Coronary artery (tissue), 2 donors: ENCODE data around the gene TMEM271.

Experiments used
- DNase-seq: peaks from one replicate; pipeline ENCODE4 v3.0.0-alpha.2; 2017; ENCODE audit warnings: low spot score
- H3K27ac ChIP-seq, 2 donors: fragments of 200-600 bp; sonication (generic); one replicate each; pipeline ENCODE4 v1.5.1; 2016 to 2019
- H3K4me3 ChIP-seq: fragments of 200-600 bp; sonication (generic); 2 replicates; pipeline ENCODE4 v1.5.1; 2016; ENCODE audit warnings: mild to moderate bottlenecking, moderate library complexity
- TF ChIP-seq, protein P1 (sequence below): fragments of 200-600 bp; sonication (generic); IDR thresholded peaks from one replicate; pipeline ENCODE4 v1.5.1; 2019; ENCODE audit warnings: antibody characterized with exemption

The TMEM271 gene

DNA sequence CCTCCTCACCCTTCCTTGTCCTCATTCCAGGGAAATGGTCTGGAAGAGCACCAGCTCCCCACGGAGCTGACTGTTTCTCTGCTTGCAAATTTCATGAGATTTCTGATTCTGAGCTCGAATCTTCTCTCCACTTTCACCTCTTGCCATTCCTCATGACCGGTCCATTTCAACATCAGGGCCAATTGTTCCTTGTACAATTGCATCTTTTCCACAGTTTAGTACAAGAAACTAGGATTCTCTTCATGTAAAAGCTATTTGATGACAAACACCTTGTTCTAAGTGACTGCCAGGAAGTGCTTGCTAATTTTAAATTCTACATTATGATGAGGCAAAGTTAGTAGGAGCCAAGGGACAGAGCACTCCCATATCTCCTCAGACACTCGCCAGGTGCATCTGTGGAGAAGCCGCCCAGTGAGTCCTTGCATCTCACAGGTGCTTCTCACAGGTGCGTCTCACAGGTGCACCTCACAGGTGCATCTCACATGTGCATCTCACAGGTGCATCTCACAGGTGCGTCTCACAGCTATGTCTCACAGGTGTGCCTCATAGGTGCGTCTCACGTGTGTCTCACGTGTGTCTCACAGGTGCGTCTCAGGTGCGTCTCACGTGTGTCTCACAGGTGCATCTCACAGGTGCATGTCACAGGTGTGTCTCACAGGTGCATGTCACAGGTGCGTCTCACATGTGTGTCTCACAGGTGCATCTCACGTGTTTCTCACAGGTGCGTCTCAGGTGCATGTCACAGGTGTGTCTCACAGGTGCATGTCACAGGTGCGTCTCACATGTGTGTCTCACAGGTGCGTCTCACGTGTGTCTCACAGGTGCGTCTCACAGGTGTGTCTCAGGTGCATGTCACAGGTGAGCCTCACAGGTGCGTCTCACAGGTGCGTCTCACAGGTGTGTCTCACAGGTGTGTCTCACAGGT lies 46.2 kb upstream of the TMEM271 start:
- no peak for DNase-seq
- H3K27ac ChIP-seq, result no peak overlapping the region
- H3K4me3 ChIP-seq, result no peak overlapping the region
- TF ChIP-seq, protein P1, sequence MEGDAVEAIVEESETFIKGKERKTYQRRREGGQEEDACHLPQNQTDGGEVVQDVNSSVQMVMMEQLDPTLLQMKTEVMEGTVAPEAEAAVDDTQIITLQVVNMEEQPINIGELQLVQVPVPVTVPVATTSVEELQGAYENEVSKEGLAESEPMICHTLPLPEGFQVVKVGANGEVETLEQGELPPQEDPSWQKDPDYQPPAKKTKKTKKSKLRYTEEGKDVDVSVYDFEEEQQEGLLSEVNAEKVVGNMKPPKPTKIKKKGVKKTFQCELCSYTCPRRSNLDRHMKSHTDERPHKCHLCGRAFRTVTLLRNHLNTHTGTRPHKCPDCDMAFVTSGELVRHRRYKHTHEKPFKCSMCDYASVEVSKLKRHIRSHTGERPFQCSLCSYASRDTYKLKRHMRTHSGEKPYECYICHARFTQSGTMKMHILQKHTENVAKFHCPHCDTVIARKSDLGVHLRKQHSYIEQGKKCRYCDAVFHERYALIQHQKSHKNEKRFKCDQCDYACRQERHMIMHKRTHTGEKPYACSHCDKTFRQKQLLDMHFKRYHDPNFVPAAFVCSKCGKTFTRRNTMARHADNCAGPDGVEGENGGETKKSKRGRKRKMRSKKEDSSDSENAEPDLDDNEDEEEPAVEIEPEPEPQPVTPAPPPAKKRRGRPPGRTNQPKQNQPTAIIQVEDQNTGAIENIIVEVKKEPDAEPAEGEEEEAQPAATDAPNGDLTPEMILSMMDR, result no peak

DNA sequence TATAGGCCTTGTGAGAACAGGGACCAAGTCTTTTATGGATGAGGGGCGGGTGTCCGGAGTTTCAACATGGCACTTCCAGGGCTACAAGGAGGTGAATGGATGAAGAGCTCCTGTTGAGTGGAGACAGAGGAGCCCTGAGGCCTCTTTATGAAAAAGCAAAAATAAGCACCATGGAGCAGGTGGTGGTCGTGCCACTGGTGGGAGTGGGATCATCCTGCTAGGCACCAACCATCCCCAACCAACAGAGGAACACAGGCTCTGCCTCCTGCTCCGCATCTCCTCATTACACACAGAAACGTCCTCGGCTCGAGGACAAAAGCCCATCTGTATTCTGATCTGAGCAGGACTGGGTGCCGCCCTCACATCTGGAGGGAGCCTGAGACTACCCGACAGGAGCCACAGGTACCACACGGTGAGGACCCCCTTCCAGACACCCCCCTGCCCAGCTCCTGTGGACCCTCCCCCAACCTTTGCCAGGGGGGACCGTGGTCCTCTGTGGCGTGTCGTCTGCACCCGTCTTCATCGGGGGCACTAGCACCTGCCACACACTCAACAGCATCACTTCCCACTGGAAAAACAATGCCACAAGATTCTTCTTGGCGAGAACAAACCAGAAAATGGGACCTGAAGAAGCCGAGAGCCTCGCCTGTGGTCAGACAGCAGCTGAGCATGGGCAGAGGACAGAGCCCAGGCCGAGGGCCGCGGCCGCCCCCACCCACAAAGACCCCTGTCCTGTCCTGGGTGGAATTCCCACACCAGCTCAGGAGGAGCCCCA lies 45.4 kb upstream of the TMEM271 start:
- Histone ChIP-seq H3K4me3 (no peak overlapping the region), H3K27ac (no peak overlapping the region)
- peak; percentile 49 for DNase-seq
- TF ChIP-seq, protein P1, result no peak

DNA sequence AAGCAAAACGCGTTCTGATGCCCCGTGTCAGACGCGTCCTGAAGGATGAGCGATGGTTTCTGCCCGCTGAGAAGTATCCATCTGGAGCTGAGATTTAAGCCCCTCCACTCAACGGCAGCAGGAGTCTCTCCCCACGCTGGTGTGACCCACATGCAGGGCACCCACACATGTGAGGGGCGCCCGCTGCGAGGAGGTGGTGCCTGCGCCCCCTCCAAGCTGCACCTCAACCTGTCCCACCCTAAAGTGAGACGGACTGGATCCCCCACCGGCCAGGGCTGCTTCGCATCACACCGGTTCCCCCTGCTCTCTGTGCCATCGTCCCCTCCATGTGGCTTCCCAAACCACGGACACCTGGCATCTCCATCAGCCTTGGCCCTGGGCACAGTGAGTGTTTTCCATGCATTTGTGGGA lies 44.8 kb upstream of the TMEM271 start:
- Histone ChIP-seq H3K4me3 (no peak overlapping the region), H3K27ac (no peak overlapping the region)
- DNase-seq, result peak; percentile 65
- TF ChIP-seq, protein P1, result no peak

DNA sequence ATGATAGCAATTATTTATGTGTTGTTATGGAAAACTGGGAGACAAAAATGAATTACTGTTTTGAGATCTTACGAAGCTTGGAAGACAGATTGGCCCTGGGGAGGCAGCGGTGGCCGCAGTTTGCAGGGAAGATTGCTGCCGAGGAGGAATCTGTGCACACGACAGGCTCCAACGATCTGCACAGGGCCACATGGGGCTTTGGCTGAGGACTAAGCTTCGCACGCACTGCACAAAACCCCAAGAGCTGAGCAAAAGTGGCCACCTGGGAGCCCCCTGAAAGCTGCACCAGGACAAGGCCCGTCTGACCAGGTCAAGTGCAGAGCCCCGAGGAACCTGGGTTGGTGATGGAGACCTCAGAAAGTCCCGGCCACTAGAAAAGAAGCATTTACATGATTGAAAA lies 44.1 kb upstream of the TMEM271 start:
- DNase-seq, result no peak
- Histone ChIP-seq H3K27ac (no peak overlapping the region), H3K4me3 (no peak overlapping the region)
- TF ChIP-seq, protein P1, result no peak

DNA sequence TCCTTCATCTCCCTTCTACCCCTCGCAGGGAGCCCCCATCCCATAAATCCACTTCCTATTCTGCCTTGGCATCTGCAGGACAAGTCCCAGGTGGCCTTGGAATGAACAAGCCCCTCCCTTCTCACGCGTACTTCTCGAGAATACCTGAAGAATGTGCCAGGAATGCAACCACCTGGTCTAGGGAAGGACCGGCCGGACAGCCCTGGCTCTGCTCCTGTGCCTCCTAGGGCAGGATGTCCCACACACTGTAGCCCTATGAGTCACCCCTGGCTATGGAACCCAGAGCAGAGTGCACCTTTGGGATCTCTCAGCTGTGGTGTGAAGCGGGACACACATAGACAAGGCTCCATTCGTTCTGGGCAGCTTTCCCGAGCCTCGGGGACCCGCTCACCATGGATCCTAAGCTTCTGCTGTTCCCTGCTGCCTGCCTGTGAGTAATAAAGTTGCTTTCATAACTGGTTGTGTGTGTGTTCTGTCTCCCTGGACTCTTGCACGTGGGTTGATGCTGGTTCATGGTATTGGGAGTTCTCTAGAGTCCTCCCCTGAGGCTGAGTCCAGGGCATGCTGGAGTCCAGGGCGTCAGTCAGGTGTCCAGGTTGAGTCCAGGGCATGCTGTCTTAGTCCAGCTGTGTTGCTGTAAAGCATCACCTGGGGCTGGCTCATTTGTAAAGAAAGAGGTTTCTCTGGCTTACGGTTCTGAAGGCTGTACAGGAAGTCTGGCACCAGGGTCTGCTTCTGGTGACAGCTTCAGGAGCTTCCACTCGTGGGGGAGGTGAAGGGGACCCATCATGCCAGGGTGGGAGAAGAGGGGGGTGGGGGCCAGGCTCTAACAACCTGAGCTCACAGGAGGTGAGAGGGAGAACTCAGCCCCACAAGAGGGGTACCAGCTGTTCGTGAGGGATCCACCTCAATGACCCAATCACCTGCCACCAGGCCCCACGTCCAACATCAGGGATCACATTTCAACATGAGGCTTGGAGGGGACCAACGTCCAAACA lies 41.8 kb upstream of the TMEM271 start:
- H3K4me3 ChIP-seq, result no peak overlapping the region
- TF ChIP-seq, protein P1, result no peak
- H3K27ac ChIP-seq, result no peak overlapping the region
- no peak for DNase-seq

- Histone ChIP-seq H3K27ac (no peak overlapping the region), H3K4me3 (no peak overlapping the region)
- DNase-seq, result peak; percentile 61
- TF ChIP-seq, protein P1, result no peak
Observed at GRCh38 chr4:616911-617643, 41.0 kb upstream of the TMEM271 start.
